SU-DHL-6 (cell line): Measurements from ENCODE around the gene PROKR1.

ENCODE experiments used
- EZH2phosphoT487 ChIP-seq: fragments of 200-600 bp; sonication (generic), shearing (Covaris generic); conservative IDR thresholded peaks from 2 replicates; pipeline ENCODE4 v1.6.1; 2018; ENCODE audit warnings: mild to moderate bottlenecking, antibody characterized with exemption, low read length, moderate library complexity, mixed read lengths
- TF ChIP-seq, protein P1 (sequence below): fragments of 200-600 bp; sonication (generic); IDR thresholded peaks from one replicate; pipeline ENCODE4 v1.5.1; 2017; ENCODE audit warnings: antibody characterized with exemption, mild to moderate bottlenecking, low read length, moderate library complexity; ENCODE audit not compliant: insufficient read depth, poor library complexity, severe bottlenecking

DNA sequence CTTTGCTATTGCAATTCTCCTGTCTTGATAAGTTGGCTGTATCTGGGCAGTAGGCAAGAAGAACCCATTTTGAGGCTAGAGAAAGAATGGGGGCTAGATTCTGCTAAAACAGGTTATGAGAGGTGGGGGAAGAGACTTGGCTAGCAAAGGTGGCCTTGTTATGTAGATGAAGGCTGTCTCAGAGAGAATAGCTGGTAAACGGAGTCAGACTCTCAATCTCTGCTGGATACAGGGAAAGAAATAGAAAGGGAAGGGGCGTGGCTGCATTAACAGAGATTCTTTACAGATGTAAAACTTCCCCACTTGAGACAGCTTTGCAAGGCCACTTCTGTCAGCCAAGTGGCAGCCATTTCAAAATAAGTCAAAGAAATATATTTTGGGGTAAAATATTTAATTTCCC, 53.2 kb downstream of the PROKR1 start:
- TF ChIP-seq EZH2phosphoT487 = no peak
- TF ChIP-seq, protein P1, sequence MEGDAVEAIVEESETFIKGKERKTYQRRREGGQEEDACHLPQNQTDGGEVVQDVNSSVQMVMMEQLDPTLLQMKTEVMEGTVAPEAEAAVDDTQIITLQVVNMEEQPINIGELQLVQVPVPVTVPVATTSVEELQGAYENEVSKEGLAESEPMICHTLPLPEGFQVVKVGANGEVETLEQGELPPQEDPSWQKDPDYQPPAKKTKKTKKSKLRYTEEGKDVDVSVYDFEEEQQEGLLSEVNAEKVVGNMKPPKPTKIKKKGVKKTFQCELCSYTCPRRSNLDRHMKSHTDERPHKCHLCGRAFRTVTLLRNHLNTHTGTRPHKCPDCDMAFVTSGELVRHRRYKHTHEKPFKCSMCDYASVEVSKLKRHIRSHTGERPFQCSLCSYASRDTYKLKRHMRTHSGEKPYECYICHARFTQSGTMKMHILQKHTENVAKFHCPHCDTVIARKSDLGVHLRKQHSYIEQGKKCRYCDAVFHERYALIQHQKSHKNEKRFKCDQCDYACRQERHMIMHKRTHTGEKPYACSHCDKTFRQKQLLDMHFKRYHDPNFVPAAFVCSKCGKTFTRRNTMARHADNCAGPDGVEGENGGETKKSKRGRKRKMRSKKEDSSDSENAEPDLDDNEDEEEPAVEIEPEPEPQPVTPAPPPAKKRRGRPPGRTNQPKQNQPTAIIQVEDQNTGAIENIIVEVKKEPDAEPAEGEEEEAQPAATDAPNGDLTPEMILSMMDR = no peak
